Gastrocnemius medialis (tissue), 4 donors: ENCODE data around the gene AFTPH. TPM values are rescaled to one million over a fixed set of nuclear protein-coding genes. Genes with fewer than 3 reads are reported as not detected.

Experiments
- ATAC-seq, 2 donors: fragments of 150-250 bp; one replicate each; pipeline ENCODE4 v1.9.1; 2016
- DNase-seq, 2 donors: peaks; one replicate each; pipeline ENCODE4 v3.0.0-alpha.2; 2019
- H3K27ac ChIP-seq, 4 donors: fragments of 200-600 bp; sonication (generic); 1 replicate in 1 of 4; 2 replicates in 3 of 4; pipeline ENCODE4 v1.5.1; 2016 to 2018; ENCODE audit warnings: mild to moderate bottlenecking in 2 of 4, moderate library complexity in 1 of 4
- H3K27me3 ChIP-seq, 3 donors: fragments of 200-600 bp; sonication (generic) in 2 of 3; 1 replicate in 1 of 3; 2 replicates in 2 of 3; pipeline versions ENCODE4 v1.5.1 to v1.6.0; 2016 to 2019; ENCODE audit warnings: mild to moderate bottlenecking in 1 of 3, moderate library complexity in 1 of 3
- H3K36me3 ChIP-seq, 2 donors: fragments of 200-600 bp; sonication (generic) in 1 of 2; one replicate each; pipeline ENCODE4 v1.5.1; 2017 to 2018
- H3K4me1 ChIP-seq, 2 donors: fragments of 200-600 bp; sonication (generic) in 1 of 2; one replicate each; pipeline ENCODE4 v1.5.1; 2016 to 2017; ENCODE audit warnings: mild to moderate bottlenecking in 2 of 2
- H3K4me3 ChIP-seq, 4 donors: fragments of 200-600 bp; sonication (generic) in 3 of 4; 1 replicate in 1 of 4; 2 replicates in 3 of 4; pipeline ENCODE4 v1.5.1; 2016 to 2019; ENCODE audit warnings: mild to moderate bottlenecking in 2 of 4
- H3K9me3 ChIP-seq, 3 donors: fragments of 200-600 bp; sonication (generic) in 2 of 3; 1 replicate in 1 of 3; 2 replicates in 2 of 3; pipeline ENCODE4 v1.5.1; 2016 to 2019
- POLR2A ChIP-seq, 2 donors: fragments of 450-650 bp; IDR thresholded peaks; one replicate each; pipeline ENCODE4 v1.6.1; 2017; ENCODE audit warnings: antibody characterized with exemption in 2 of 2, mild to moderate bottlenecking in 2 of 2, moderate library complexity in 2 of 2
- in situ Hi-C, 4 donors: fragments of 200-750 bp; cut with MboI; loops; one replicate each; pipeline versions ENCODE4 v1.15.0 to v1.8.0; 2017; ENCODE audit warnings: low sequenced_read_pairs in 4 of 4
- intact Hi-C: fragments of 100-400 bp; cut with DNase I; formaldehyde crosslinking; loops from one replicate; pipeline ENCODE4 v1.15.1; 2023; ENCODE audit warnings: low total_unique reads
- total RNA-seq, 4 donors: library from RNA; depleted of rRNA; stranded (reverse); fragments of >200 nt; gene quantifications; one replicate each; pipeline versions ENCODE4 v1.1.0 to v1.2.3, GENCODE V29; 2016
- TF ChIP-seq, protein P1 (sequence below), 5 experiments: fragments of 450-650 bp in 3 of 5; fragments of 200-600 bp in 2 of 5; sonication (generic) in 2 of 5; IDR thresholded peaks in 4 of 5; conservative IDR thresholded peaks in 1 of 5; 1 replicate in 4 of 5; 2 replicates in 1 of 5; pipeline ENCODE4 v1.5.1; 2016 to 2019; ENCODE audit warnings: antibody characterized with exemption in 5 of 5, mild to moderate bottlenecking in 3 of 5, moderate library complexity in 3 of 5

The AFTPH gene
- total RNA-seq, 4 donors from 2014 or later: 13.9 to 18.1 (median 14.8) TPM

GRCh38 chr2:64482243-64482642, 41.9 kb upstream of the AFTPH start:
- H3K4me3 ChIP-seq: no peak overlapping the region
- intact Hi-C loops: no loop called here

DNA sequence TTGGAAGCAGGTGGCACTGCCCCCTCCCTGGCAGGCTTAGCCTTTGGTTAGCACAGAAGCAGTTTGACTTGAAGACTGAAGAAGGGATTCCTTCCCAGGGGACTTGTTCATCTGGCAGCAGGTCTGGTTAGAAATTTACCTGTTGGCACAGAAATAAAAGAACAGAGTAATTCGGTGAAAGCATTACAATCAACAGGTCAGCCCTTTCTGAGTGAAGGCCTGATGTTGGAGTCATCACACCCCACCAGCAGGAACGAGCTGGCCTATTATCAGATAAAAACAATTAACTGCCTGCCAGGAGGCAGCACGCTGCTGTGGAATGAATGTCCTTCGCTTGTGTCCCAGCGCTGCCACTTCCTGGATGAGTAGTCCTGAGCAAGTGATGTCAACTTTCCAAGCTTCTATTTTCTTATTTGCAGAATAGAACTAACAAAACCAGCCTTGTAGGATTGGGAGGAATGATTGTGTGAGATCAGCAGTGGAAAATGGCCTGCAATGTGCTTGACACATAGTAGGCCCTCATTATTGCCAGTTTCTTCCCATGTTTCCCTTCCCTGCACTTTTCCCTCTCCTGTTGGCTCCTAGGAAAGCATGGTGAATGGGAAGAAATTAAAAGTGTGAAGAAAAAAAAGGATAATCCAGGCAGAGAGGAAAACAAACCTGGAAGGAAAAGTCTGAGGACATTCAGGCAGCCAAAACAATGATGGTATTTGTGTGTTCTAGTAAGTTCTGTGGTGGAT, 41.2 kb upstream of the AFTPH start:
- intact Hi-C loops: no loop called here

More at GRCh38 chr2:64482243-64482642, 41.9 kb upstream of the AFTPH start:
- ATAC-seq (no peak), DNase-seq (no peak)
- no peak overlapping the region for H3K27ac ChIP-seq
- H3K4me1 ChIP-seq: peaks cover 0 to 5% of the 10 kb centered on the region in 2 donors
- H3K9me3 ChIP-seq: no peaks in the 10 kb centered on the region
- H3K36me3 ChIP-seq: no peaks in the 10 kb centered on the region
- H3K27me3 ChIP-seq: no peaks in the 10 kb centered on the region
- TF ChIP-seq, protein P1, sequence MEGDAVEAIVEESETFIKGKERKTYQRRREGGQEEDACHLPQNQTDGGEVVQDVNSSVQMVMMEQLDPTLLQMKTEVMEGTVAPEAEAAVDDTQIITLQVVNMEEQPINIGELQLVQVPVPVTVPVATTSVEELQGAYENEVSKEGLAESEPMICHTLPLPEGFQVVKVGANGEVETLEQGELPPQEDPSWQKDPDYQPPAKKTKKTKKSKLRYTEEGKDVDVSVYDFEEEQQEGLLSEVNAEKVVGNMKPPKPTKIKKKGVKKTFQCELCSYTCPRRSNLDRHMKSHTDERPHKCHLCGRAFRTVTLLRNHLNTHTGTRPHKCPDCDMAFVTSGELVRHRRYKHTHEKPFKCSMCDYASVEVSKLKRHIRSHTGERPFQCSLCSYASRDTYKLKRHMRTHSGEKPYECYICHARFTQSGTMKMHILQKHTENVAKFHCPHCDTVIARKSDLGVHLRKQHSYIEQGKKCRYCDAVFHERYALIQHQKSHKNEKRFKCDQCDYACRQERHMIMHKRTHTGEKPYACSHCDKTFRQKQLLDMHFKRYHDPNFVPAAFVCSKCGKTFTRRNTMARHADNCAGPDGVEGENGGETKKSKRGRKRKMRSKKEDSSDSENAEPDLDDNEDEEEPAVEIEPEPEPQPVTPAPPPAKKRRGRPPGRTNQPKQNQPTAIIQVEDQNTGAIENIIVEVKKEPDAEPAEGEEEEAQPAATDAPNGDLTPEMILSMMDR (IDR thresholded peaks at IDR 0.05 in 4 of 5, conservative IDR thresholded peaks at IDR 0.05 in 1 of 5): no peak
- no peak for TF ChIP-seq POLR2A (IDR thresholded peaks at IDR 0.05)
- in situ Hi-C loops: loop anchor here in 3 of 4 donors (5.0 to 25.0 kb wide), 3 partner anchors 150 to 445 kb away; no protein-coding TSS in a partner anchor

DNA sequence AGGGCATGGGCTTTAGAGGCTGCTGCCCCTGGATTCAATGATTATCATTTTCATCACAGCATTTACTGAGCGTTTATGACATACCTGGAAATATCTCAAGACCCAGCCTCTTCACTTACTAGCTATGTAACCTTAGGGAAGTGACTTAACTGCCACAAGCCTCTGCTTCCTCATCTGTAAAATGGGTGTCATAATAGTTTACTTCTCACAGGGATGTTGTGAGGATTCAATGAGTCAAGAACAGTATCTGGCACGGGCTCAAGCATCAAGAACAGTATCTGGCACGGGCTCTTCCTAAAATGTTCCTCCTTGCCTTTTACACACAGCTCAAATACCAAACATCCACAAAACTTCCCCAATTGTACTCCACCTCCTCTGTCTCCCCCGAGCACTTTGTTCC, 38.8 kb upstream of the AFTPH start:
- Histone ChIP-seq H3K36me3 (no peaks in the 10 kb centered on the region), H3K9me3 (no peaks in the 10 kb centered on the region), H3K27me3 (no peaks in the 10 kb centered on the region), H3K27ac (no peak overlapping the region), H3K4me3 (no peak overlapping the region), H3K4me1 (peaks cover 5 to 11% of the 10 kb centered on the region in 2 donors)
- in situ Hi-C loops: loop anchor here (5.0 to 25.0 kb wide), 4 partner anchors 153 to 448 kb away; no protein-coding TSS in a partner anchor
- no peak for TF ChIP-seq POLR2A (IDR thresholded peaks at IDR 0.05)
- TF ChIP-seq, protein P1 (IDR thresholded peaks at IDR 0.05 in 4 of 5, conservative IDR thresholded peaks at IDR 0.05 in 1 of 5): no peak
- DNase-seq (no peak), ATAC-seq (no peak)
- intact Hi-C loops: no loop called here

More for the DNA sequence above, 41.2 kb upstream of the AFTPH start:
- TF ChIP-seq, protein P1 (IDR thresholded peaks at IDR 0.05 in 4 of 5, conservative IDR thresholded peaks at IDR 0.05 in 1 of 5): no peak
- no peak for TF ChIP-seq POLR2A (IDR thresholded peaks at IDR 0.05)
- no peak for ATAC-seq
- DNase-seq: no peak
- no peaks in the 10 kb centered on the region for H3K9me3 ChIP-seq
- peaks cover 0 to 5% of the 10 kb centered on the region in 2 donors for H3K4me1 ChIP-seq
- H3K27ac ChIP-seq: no peak overlapping the region
- H3K36me3 ChIP-seq: no peaks in the 10 kb centered on the region
- no peaks in the 10 kb centered on the region for H3K27me3 ChIP-seq
- in situ Hi-C loops: loop anchor here in 3 of 4 donors (5.0 to 25.0 kb wide), 3 partner anchors 151 to 446 kb away; no protein-coding TSS in a partner anchor
- no peak overlapping the region for H3K4me3 ChIP-seq

DNA sequence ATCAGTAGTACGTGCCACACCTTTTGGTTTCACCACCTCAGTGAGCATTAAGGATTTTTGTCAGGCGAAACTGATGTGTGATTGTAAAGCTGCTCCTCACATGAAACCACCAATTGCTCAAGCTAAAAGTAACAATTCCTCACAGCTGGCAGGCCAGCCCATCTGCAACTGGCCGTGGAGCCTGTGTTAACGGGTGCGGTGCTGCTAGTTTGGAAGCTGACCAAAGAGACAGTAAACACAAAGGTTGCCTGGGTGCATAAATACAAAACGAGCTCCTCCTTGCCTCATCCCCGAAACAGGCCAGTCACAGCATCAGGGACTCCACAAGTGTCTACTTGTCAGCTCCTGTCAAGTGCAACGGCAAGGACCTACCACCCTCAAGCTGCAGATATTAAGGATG, 38.2 kb upstream of the AFTPH start:
- intact Hi-C loops (no loop called here), in situ Hi-C loops (loop anchor here (5.0 to 25.0 kb wide), 4 partner anchors 154 to 449 kb away; no protein-coding TSS in a partner anchor)
- Histone ChIP-seq H3K4me3 (no peak overlapping the region), H3K27me3 (no peaks in the 10 kb centered on the region), H3K36me3 (no peaks in the 10 kb centered on the region), H3K27ac (no peak overlapping the region), H3K9me3 (no peaks in the 10 kb centered on the region), H3K4me1 (peaks cover 5 to 11% of the 10 kb centered on the region in 2 donors)
- DNase-seq (no peak), ATAC-seq (no peak)
- TF ChIP-seq POLR2A (IDR thresholded peaks at IDR 0.05): no peak
- TF ChIP-seq, protein P1 (IDR thresholded peaks at IDR 0.05 in 4 of 5, conservative IDR thresholded peaks at IDR 0.05 in 1 of 5): no peak
